Smooth muscle cell (in vitro differentiated cells): ENCODE data around the gene RIPPLY3. TPM values are rescaled to one million over a fixed set of nuclear protein-coding genes. Genes with fewer than 3 reads are reported as not detected.
"Not testable (repeated sequence)": the region's sequence is repeated elsewhere in the genome, so short reads cannot be mapped to it uniquely, and the experiment has no call there.

Experiments
- DNase-seq: peaks from one replicate; lab custom pipeline; 2025; ENCODE audit not compliant: unreplicated experiment; lab: John Stamatoyannopoulos, UW
- H2AFZ ChIP-seq: fragments of 200-600 bp; sonication (generic); 2 replicates; pipeline ENCODE4 v1.6.0; 2016; ENCODE audit warnings: antibody characterized with exemption, low read depth, mild to moderate bottlenecking
- H3F3A ChIP-seq: fragments of 200-600 bp; sonication (generic); 2 replicates; pipeline ENCODE4 v1.6.0; 2017; ENCODE audit warnings: antibody characterized with exemption, low read depth
- H3K27ac ChIP-seq: fragments of 200-600 bp; sonication (generic); 2 replicates; pipeline ENCODE4 v1.5.1; 2016; ENCODE audit warnings: low read depth, mild to moderate bottlenecking
- H3K27me3 ChIP-seq: fragments of 200-600 bp; sonication (generic); 2 replicates; pipeline ENCODE4 v1.6.1; 2016; ENCODE audit warnings: low read depth, mild to moderate bottlenecking
- H3K36me3 ChIP-seq: fragments of 200-600 bp; sonication (generic); 2 replicates; pipeline ENCODE4 v1.5.1; 2016; ENCODE audit warnings: low read depth
- H3K4me1 ChIP-seq: fragments of 200-600 bp; sonication (generic); 2 replicates; pipeline ENCODE4 v1.5.1; 2016; ENCODE audit warnings: low read depth
- H3K4me2 ChIP-seq: fragments of 200-600 bp; sonication (generic); 2 replicates; pipeline ENCODE4 v1.6.0; 2016; ENCODE audit warnings: mild to moderate bottlenecking
- H3K4me3 ChIP-seq: fragments of 200-600 bp; sonication (generic); 2 replicates; pipeline ENCODE4 v1.5.1; 2016; ENCODE audit warnings: mild to moderate bottlenecking
- H3K79me2 ChIP-seq: fragments of 200-600 bp; sonication (generic); 2 replicates; pipeline ENCODE4 v1.6.0; 2016; ENCODE audit warnings: low read depth, mild to moderate bottlenecking
- H3K9ac ChIP-seq: fragments of 200-600 bp; sonication (generic); 2 replicates; pipeline ENCODE4 v1.6.0; 2016; ENCODE audit warnings: low read depth
- H3K9me3 ChIP-seq: fragments of 200-600 bp; sonication (generic); replicated peaks from 2 replicates; pipeline ENCODE4 v1.5.1; 2016; ENCODE audit warnings: low read depth
- H4K20me1 ChIP-seq: fragments of 200-600 bp; sonication (generic); 2 replicates; pipeline ENCODE4 v1.6.0; 2016; ENCODE audit warnings: low read depth
- WGBS: methylation state at CpG from one replicate; pipeline ENCODE4 v1.1.7; 2016; ENCODE audit warnings: low lambda C conversion rate; 5-methylcytosine and 5-hydroxymethylcytosine counted together
- polyA plus RNA-seq: library from polyadenylated mRNA; unstranded; fragments of >200 nt; fragmentation: Nextera tagmentation; extraction: Ambion mirVana; gene quantifications from 2 replicates; pipeline ENCODE4 v1.2.1, GENCODE V29; 2016
- total RNA-seq: library from RNA; depleted of rRNA; stranded (reverse); fragments of >200 nt; gene quantifications from 2 replicates; pipeline ENCODE4 v1.2.3, GENCODE V29; 2014
- TF ChIP-seq, protein P1 (sequence below): fragments of 200-600 bp; sonication (generic); IDR thresholded peaks from 2 replicates; pipeline ENCODE4 v1.5.1; 2017; ENCODE audit warnings: borderline replicate concordance, mild to moderate bottlenecking, antibody characterized with exemption; ENCODE audit not compliant: insufficient read depth, poor library complexity, severe bottlenecking

The RIPPLY3 gene
- total and polyA plus RNA-seq, 2 experiments from 2014 or later, result not detected

DNA sequence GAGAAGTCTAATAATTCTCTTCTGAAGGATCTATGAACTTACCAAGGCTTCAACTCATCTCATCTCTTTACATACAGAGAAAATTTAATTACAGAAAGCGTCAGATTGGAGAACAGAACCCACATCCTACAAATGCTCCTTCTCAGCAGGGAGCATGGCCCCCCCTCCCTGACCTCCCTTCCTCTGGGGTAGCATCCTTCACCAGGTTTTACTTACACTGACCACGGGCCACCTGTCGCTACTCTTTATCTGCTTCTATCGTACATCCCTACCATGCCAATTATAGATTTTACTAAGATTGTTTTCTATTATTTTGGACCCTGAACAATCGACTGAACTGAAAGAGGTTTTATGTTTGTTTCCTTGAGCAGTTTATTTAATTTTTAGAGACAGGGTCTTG, 25.8 kb downstream of the RIPPLY3 start:
- no peak overlapping the region for H3K27ac ChIP-seq
- H3K4me2 ChIP-seq, result no peak overlapping the region
- H3F3A ChIP-seq, result no peaks in the 10 kb centered on the region
- no peak overlapping the region for H3K9ac ChIP-seq
- no peaks in the 10 kb centered on the region for H3K36me3 ChIP-seq
- H3K27me3 ChIP-seq, result no peaks in the 10 kb centered on the region
- TF ChIP-seq, protein P1, sequence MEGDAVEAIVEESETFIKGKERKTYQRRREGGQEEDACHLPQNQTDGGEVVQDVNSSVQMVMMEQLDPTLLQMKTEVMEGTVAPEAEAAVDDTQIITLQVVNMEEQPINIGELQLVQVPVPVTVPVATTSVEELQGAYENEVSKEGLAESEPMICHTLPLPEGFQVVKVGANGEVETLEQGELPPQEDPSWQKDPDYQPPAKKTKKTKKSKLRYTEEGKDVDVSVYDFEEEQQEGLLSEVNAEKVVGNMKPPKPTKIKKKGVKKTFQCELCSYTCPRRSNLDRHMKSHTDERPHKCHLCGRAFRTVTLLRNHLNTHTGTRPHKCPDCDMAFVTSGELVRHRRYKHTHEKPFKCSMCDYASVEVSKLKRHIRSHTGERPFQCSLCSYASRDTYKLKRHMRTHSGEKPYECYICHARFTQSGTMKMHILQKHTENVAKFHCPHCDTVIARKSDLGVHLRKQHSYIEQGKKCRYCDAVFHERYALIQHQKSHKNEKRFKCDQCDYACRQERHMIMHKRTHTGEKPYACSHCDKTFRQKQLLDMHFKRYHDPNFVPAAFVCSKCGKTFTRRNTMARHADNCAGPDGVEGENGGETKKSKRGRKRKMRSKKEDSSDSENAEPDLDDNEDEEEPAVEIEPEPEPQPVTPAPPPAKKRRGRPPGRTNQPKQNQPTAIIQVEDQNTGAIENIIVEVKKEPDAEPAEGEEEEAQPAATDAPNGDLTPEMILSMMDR, result no peak
- no peaks in the 10 kb centered on the region for H4K20me1 ChIP-seq
- DNase-seq, result no peak
- H3K4me1 ChIP-seq, result no peaks in the 10 kb centered on the region
- 88% methylated on average over 5 of the region's 5 CpGs for WGBS
- H3K9me3 ChIP-seq, result no peaks in the 10 kb centered on the region
- no peak overlapping the region for H2AFZ ChIP-seq
- no peaks in the 10 kb centered on the region for H3K79me2 ChIP-seq
- no peak overlapping the region for H3K4me3 ChIP-seq

DNA sequence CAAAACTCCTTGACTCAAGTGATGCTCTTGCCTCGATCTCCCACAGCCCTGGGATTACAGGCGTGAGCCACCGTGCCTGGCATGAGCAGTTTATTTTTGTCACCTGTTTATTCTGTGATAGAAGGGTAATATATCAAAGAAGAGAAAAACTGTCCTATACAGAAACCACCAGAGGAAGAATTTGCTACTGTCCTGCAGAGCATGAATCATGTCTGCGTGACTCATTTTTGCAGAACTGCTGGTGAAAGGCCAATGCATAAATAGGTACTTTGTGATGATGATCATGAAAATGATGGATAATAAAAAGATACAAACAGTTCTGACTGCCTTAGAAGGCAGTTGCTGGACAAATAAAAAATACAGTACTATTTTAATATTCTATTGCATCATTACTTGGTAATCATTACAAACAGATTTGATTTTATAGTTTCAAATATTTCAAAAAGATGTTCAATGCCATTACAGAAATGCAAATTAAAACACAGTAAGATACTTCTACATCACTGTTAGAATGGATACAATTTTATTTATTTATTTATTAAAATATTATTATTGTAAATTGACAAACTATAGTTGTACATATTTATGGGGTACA, 26.5 kb downstream of the RIPPLY3 start:
- DNase-seq, result no peak
- TF ChIP-seq, protein P1, result no peak

DNA sequence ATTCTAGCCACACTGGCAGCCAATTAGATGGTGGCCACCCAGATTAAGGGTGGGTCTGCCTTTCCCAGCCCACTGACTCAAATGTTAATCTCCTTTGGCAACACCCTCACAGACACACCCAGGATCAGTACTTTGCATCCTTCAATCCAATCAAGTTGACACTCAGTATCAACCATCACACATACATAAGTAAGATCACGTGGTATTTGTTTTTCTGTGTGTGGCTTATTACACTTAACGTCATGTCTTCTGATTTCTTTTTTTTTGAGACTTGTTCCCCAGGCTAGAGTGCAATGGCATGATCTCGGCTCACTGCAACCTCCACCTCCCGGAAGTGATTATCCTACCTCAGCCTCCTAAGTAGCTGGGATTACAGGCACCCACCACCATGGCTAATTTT, 27.9 kb downstream of the RIPPLY3 start:
- not testable (repeated sequence) for H3K4me2 ChIP-seq, H2AFZ ChIP-seq, H3K79me2 ChIP-seq, H3F3A ChIP-seq, H3K9me3 ChIP-seq, H3K4me1 ChIP-seq, H3K27me3 ChIP-seq, DNase-seq, H3K4me3 ChIP-seq, H3K27ac ChIP-seq, H3K9ac ChIP-seq, H4K20me1 ChIP-seq, H3K36me3 ChIP-seq
- 74% methylated on average over 4 of the region's 4 CpGs for WGBS

More for the DNA sequence above, 26.5 kb downstream of the RIPPLY3 start:
- no peak overlapping the region for H3K9ac ChIP-seq
- H3K27me3 ChIP-seq, result no peaks in the 10 kb centered on the region
- 54% methylated on average over 4 of the region's 4 CpGs for WGBS
- no peak overlapping the region for H2AFZ ChIP-seq
- no peaks in the 10 kb centered on the region for H3K79me2 ChIP-seq
- no peaks in the 10 kb centered on the region for H4K20me1 ChIP-seq
- H3F3A ChIP-seq, result no peaks in the 10 kb centered on the region
- no peak overlapping the region for H3K4me2 ChIP-seq
- H3K9me3 ChIP-seq, result no peaks in the 10 kb centered on the region
- H3K36me3 ChIP-seq, result no peaks in the 10 kb centered on the region
- no peak overlapping the region for H3K4me3 ChIP-seq
- H3K4me1 ChIP-seq, result no peaks in the 10 kb centered on the region
- no peak overlapping the region for H3K27ac ChIP-seq

DNA sequence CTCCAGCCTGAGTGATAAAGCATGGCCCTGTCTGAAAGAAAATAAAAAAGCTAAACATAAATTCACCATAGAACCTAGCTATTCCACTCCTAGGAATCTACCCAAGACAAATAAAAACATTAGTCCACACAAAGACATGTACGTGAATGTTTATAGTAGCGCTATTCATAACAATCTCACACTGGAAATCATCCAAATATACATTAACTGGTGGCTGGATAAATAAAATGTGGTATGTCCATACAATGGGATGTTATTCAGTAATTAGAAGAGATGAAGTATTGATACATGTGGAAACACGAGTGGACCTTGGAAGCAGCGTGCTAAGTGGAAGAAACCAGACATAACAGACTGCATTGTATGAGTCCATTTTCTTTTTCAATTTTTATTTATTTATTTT, 29.7 kb downstream of the RIPPLY3 start:
- Histone ChIP-seq H3K9ac (no peak overlapping the region), H3K36me3 (no peaks in the 10 kb centered on the region), H3K4me1 (no peaks in the 10 kb centered on the region), H3F3A (no peaks in the 10 kb centered on the region), H3K79me2 (no peaks in the 10 kb centered on the region), H3K27ac (no peak overlapping the region), H3K4me3 (no peak overlapping the region), H2AFZ (no peak overlapping the region), H3K27me3 (no peaks in the 10 kb centered on the region), H3K4me2 (no peak overlapping the region), H3K9me3 (no peaks in the 10 kb centered on the region), H4K20me1 (no peaks in the 10 kb centered on the region)
- TF ChIP-seq, protein P1, result no peak
- no peak for DNase-seq
- WGBS, result 92% methylated on average over 4 of the region's 4 CpGs
